Activated T-cell treated with anti-CD3 and anti-CD28 coated beads, Interleukin-2, amount 50 U/mL, for 72 hours (primary cell): Measurements from ENCODE around the gene CNTNAP2. TPM values are rescaled to one million over a fixed set of nuclear protein-coding genes. Genes with fewer than 3 reads are reported as not detected.
"Not testable (repeated sequence)": the region's sequence is repeated elsewhere in the genome, so short reads cannot be mapped to it uniquely, and the experiment has no call there.

Experiments used
- ATAC-seq, 2 donors: fragments of 150-1000 bp; cut with Tn5 transposase; replicated peaks in 1 of 2; 2 replicates each; pipeline ENCODE4 v1.10.0; 2021; ENCODE audit warnings: moderate library complexity in 2 of 2, mild to moderate bottlenecking in 1 of 2
- DNase-seq, 2 donors: peaks; one replicate each; pipeline ENCODE4 v3.0.0; 2021 to 2022; ENCODE audit warnings: mixed read lengths in 1 of 2
- H3K27ac Mint-ChIP-seq: one replicate; pipeline ENCODE4 v1.8.0; 2022; ENCODE audit warnings: mild to moderate bottlenecking, moderate library complexity, mixed read lengths
- H3K27me3 Mint-ChIP-seq: one replicate; pipeline ENCODE4 v1.8.0; 2022; ENCODE audit warnings: low read depth, mixed read lengths
- H3K36me3 Mint-ChIP-seq, 2 donors: one replicate each; pipeline ENCODE4 v1.8.0; 2022; ENCODE audit warnings: mixed read lengths in 2 of 2, mild to moderate bottlenecking in 1 of 2; ENCODE audit not compliant: insufficient read depth in 2 of 2
- H3K4me1 Mint-ChIP-seq: one replicate; pipeline ENCODE4 v1.8.0; 2022; ENCODE audit warnings: low read depth, mixed read lengths
- H3K4me3 Mint-ChIP-seq, 2 donors: one replicate each; pipeline ENCODE4 v1.8.0; 2022; ENCODE audit warnings: mild to moderate bottlenecking in 2 of 2, mixed read lengths in 2 of 2, moderate library complexity in 2 of 2
- H3K9me3 Mint-ChIP-seq, 2 donors: one replicate each; pipeline ENCODE4 v1.8.0; 2022; ENCODE audit warnings: mixed read lengths in 2 of 2
- total RNA-seq, 2 donors: library from RNA; stranded (reverse); gene quantifications; one replicate each; pipeline ENCODE4 v1.2.3, GENCODE V29; 2022

The CNTNAP2 gene
- total RNA-seq, 2 donors from 2014 or later: not detected

DNA sequence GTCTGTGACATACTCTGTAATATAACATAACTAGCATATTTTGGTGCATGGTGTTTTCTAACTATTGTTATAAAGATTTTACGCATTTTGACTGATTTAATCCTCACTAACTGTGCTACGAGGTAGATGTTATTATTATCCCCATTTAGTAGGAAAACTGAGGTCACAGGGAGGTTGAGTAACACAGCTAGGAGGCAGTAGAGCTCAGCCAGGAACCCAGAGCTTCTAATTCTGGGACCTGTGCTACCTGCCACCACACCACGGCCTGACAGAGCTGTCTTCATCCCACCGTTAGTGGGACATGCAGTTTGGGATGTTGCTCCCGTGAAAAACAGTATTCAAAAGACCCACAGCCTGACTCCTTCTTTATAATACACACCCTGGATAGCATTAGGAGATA, 962.5 kb downstream of the CNTNAP2 start:
- H3K4me3 Mint-ChIP-seq: no peak overlapping the region
- H3K27ac Mint-ChIP-seq: no peak overlapping the region
- no peaks in the 10 kb centered on the region for H3K27me3 Mint-ChIP-seq
- DNase-seq (no peak), ATAC-seq (no peak)
- no peaks in the 10 kb centered on the region for H3K36me3 Mint-ChIP-seq
- H3K4me1 Mint-ChIP-seq: no peaks in the 10 kb centered on the region
- no peaks in the 10 kb centered on the region for H3K9me3 Mint-ChIP-seq

DNA sequence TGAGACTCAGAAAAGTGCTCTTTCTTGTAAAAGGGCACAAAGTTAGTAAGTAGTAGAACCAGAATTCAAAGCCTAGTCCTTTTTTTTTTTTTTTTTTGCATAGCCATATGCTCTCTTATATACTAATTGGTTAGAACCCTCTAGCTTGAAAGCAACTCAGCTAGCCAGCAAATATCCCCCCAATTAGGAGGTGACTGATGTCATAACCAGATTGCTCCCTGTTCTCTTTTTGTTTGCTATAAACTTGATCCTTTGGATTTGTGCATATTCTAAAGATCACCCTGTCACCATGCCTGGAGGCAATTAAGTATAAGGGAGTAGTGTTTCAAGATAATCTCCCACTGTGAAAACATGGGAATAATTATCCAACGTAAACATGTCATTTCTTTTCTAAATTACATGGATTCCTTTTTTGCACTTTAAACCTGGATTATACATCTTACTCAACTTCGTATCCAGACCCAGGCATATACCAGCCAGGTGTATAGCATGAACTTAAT, 963.4 kb downstream of the CNTNAP2 start:
- Mint-ChIP-seq H3K9me3 (no peaks in the 10 kb centered on the region), H3K4me1 (no peaks in the 10 kb centered on the region), H3K4me3 (no peak overlapping the region), H3K36me3 (no peaks in the 10 kb centered on the region), H3K27me3 (no peaks in the 10 kb centered on the region), H3K27ac (no peak overlapping the region)
- ATAC-seq: no peak
- no peak for DNase-seq

DNA sequence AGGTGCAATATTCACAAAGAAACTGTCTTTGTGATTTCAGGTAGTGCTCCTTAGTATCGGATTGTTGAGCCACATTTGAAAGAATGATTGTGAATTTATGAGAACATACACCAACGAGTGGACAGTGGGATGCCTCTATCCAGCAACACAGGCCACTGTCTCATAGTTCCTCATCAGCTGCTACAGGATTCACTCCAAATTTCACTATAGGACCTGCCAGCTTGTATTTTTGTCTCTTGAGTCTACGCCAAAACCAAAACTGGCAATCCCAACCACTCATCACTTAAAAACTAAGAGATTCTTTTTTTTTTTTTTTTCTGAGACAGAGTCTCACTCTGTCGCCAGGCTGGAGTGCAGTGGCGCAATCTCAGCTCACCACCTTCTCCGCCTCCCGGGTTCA, 964.5 kb downstream of the CNTNAP2 start:
- Mint-ChIP-seq H3K4me1 (no peaks in the 10 kb centered on the region), H3K27me3 (no peaks in the 10 kb centered on the region), H3K36me3 (no peaks in the 10 kb centered on the region), H3K4me3 (no peak overlapping the region), H3K9me3 (peaks cover 0 to 2% of the 10 kb centered on the region in 2 donors), H3K27ac (no peak overlapping the region)
- no peak for DNase-seq
- ATAC-seq: no peak

DNA sequence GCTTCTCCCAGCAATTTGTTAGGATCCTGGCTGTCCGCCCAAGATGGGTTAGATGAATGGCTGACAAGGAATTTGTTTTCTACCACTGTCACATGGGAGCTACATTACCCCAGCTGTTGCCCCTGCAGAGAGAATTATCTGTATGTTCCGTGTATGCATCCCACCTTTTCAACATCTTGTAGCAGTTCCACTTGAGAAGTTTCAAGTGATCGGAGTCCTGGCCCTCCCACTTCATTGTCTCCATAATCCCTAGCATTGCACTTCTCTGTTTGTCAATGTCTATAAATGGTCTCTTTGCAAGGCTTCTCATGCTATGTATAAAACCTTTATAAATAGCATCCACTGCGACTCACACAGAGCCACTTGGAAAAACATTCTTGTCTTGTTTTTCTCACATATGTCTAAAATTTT, 972.5 kb downstream of the CNTNAP2 start:
- Mint-ChIP-seq H3K4me3 (no peak overlapping the region), H3K9me3 (peaks cover 2 to 3% of the 10 kb centered on the region in 2 donors), H3K36me3 (no peaks in the 10 kb centered on the region), H3K4me1 (no peaks in the 10 kb centered on the region), H3K27me3 (no peaks in the 10 kb centered on the region), H3K27ac (no peak overlapping the region)
- DNase-seq: no peak
- ATAC-seq: no peak

DNA sequence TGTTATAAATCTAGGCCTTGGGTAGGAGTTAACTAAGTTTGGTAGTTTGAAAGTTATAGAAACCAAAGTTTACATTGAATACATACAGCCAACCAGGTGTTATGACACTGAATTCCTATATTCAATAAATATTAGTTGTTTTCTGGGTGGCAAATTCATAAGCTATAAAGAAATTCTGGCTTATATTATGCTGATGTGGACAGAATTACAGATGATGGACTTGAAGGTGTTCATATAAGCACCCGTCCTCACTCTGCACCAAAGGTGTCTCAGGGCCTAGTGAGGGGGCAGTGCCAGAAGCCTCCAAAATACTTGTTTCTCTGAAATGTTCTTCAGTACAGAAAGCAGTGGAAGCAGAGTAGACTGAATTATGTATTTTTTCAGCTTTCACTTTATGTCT, 973.0 kb downstream of the CNTNAP2 start:
- DNase-seq (no peak), ATAC-seq (no peak)
- peaks cover 2 to 3% of the 10 kb centered on the region in 2 donors for H3K9me3 Mint-ChIP-seq
- no peak overlapping the region for H3K4me3 Mint-ChIP-seq
- H3K27ac Mint-ChIP-seq: no peak overlapping the region
- H3K36me3 Mint-ChIP-seq: no peaks in the 10 kb centered on the region
- H3K27me3 Mint-ChIP-seq: no peaks in the 10 kb centered on the region
- H3K4me1 Mint-ChIP-seq: no peaks in the 10 kb centered on the region

DNA sequence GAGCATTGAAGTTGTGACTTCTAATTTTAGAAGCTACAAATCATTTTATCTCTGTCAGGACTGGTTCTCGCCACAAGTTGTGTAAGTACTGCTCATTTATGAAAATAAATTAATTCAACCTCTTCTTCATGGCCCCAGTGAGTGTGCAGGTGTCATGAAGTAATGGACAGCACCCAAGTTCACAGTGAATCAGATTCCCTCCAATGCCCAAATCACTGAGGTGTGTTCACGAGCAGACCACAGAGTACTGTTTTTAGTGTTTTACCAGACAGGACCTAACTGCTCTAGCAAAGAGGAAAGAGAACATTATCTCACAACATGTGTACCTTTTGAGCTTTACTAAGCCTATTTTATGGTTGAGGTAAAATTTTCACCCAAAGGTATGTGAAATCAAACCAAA, 980.0 kb downstream of the CNTNAP2 start:
- Mint-ChIP-seq H3K36me3 (no peaks in the 10 kb centered on the region), H3K27me3 (no peaks in the 10 kb centered on the region), H3K4me1 (no peaks in the 10 kb centered on the region), H3K27ac (no peak overlapping the region), H3K9me3 (peaks cover 10 to 14% of the 10 kb centered on the region in 2 donors), H3K4me3 (no peak overlapping the region)
- no peak for DNase-seq
- no peak for ATAC-seq

DNA sequence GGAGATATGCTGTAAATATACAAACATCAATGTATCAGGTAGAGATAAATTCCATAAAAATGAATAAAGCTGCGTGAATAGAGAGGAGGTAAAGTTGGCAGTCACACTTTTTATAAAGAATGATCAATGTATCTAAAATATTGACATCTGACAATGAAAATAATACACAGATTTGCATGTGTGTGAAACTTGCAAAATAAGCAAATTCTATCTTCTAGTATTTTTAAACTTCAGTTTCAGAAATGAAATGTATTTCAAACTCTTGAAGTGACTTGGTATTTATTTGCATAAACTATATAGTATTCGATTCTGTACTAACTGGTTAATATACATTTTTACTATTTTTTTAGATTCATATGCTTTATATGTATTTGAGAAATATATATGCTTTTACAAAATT, 986.6 kb downstream of the CNTNAP2 start:
- no peak for ATAC-seq
- H3K36me3 Mint-ChIP-seq: no peaks in the 10 kb centered on the region
- no peak for DNase-seq

DNA sequence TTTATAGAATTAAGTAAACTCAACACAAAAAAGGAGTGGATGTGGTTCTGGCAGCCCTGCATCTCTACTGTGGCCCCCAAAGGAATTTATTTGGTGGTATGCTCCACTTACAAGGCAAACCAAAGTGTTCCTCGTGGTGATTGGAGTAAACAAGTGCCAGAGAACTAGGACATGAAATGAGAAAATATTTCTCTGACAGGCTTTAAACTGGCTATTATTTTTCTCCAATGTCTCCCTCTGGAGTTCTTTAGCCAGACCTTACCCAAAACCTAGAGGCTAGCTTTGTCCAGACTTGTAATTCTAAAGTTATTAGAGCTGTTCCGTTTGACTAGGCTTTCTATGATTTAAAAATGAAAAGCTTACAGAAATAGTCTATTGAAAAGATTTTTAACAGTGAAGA, 990.1 kb downstream of the CNTNAP2 start:
- peaks cover 0 to 1% of the 10 kb centered on the region in 2 donors for H3K36me3 Mint-ChIP-seq
- H3K4me1 Mint-ChIP-seq: no peaks in the 10 kb centered on the region
- DNase-seq (no peak), ATAC-seq (no peak)
- no peak overlapping the region for H3K4me3 Mint-ChIP-seq
- H3K9me3 Mint-ChIP-seq: peaks cover 12 to 13% of the 10 kb centered on the region in 2 donors
- no peak overlapping the region for H3K27ac Mint-ChIP-seq
- H3K27me3 Mint-ChIP-seq: no peaks in the 10 kb centered on the region

More for the DNA sequence above, 986.6 kb downstream of the CNTNAP2 start:
- no peak overlapping the region for H3K4me3 Mint-ChIP-seq
- H3K9me3 Mint-ChIP-seq: peaks cover 11% of the 10 kb centered on the region in 2 donors
- no peaks in the 10 kb centered on the region for H3K4me1 Mint-ChIP-seq
- no peak overlapping the region for H3K27ac Mint-ChIP-seq
- no peaks in the 10 kb centered on the region for H3K27me3 Mint-ChIP-seq

DNA sequence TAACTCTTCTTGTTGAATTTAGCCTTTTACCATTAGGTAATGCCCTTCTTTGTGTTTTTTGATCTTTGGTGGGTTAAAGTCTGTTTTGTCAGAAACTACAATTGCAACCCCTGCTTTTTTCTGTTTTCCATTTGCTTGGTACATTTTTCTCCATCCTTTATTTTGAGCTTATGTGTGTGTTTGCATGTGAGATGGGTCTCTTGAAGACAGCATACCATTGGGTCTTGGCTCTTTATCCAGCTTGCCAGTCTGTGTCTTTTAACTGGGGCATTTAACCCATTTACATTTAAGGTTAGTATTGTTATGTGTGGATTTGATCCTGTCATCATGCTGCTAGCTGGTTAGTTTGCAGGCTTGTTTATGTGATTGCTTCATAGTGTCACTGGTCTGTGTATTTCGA, 997.9 kb downstream of the CNTNAP2 start:
- H3K27me3 Mint-ChIP-seq, DNase-seq, H3K27ac Mint-ChIP-seq, ATAC-seq, H3K4me1 Mint-ChIP-seq, H3K4me3 Mint-ChIP-seq: not testable (repeated sequence)
- Mint-ChIP-seq H3K9me3 (peaks cover 15 to 21% of the 10 kb centered on the region in 2 donors), H3K36me3 (peaks cover 11 to 12% of the 10 kb centered on the region in 2 donors)

DNA sequence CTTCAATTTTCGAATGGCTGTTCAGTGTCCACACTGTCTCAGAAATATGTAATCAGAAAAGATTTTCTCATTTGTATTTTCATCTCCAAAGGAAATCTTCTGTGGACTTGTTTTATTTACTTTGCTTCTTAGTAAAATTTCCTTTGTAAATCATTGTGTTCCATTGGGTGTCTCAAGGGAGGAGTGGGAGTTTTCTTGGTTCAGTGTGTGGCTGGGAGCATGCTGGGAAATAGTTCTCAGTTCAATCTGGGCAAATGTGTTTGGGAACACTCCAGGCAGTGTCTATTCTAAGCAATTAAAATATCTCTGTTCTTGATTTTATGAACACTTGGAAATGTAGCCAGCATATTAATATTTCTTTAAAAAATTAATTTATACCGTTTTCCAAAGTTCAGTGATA, 1019.8 kb downstream of the CNTNAP2 start:
- Mint-ChIP-seq H3K36me3 (no peaks in the 10 kb centered on the region), H3K27me3 (no peaks in the 10 kb centered on the region), H3K27ac (no peak overlapping the region), H3K4me1 (no peaks in the 10 kb centered on the region), H3K4me3 (no peak overlapping the region), H3K9me3 (peaks cover 3 to 6% of the 10 kb centered on the region in 2 donors)
- DNase-seq (no peak), ATAC-seq (no peak)

DNA sequence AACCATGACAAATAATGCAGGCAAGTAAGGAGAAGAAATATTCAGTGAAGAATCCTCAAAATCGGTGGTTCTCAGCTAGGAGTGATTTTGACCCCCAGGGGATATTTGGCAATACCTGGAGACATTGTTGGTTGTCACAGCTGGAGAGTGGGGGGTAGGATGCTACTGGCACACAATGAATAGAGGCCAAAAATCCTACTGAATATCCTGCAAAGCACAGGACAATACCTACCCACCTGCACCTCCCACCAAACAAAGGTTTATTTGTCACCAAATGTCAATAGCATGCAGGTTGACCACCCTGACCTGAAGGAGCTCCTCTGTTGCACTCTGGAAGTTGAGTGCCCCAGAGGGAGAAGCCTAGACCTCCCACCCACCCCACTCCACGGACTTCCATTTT, 1028.6 kb downstream of the CNTNAP2 start:
- H3K9me3 Mint-ChIP-seq: peaks cover 12 to 14% of the 10 kb centered on the region in 2 donors
- H3K4me1 Mint-ChIP-seq: no peaks in the 10 kb centered on the region
- ATAC-seq (no peak), DNase-seq (no peak)
- peaks cover 0 to 1% of the 10 kb centered on the region in 2 donors for H3K36me3 Mint-ChIP-seq
- no peak overlapping the region for H3K27ac Mint-ChIP-seq
- H3K4me3 Mint-ChIP-seq: no peak overlapping the region
- no peaks in the 10 kb centered on the region for H3K27me3 Mint-ChIP-seq

DNA sequence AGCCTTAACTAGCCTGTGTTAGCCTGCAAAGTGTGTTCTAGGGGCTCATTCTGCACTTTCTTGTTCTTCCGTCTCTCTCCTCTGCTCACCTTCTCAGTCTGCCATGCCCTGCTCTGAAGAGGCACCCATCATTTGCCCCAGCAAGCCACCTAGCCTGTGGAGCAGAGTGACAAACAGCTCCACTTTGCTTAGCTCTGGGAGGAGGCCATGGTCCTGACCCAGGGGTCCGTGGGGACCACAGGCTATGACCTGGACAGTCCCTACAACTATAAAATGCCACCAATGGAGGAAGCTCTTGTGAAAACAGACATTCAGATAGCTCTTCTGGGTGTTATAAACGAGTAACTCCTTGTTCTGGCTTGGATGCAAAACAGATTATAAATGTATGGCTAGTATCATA, 1029.6 kb downstream of the CNTNAP2 start:
- no peak for ATAC-seq
- H3K4me3 Mint-ChIP-seq: no peak overlapping the region
- no peaks in the 10 kb centered on the region for H3K27me3 Mint-ChIP-seq
- H3K9me3 Mint-ChIP-seq: peaks cover 9 to 12% of the 10 kb centered on the region in 2 donors
- H3K36me3 Mint-ChIP-seq: peaks cover 0 to 1% of the 10 kb centered on the region in 2 donors
- DNase-seq: no peak
- H3K27ac Mint-ChIP-seq: no peak overlapping the region
- H3K4me1 Mint-ChIP-seq: no peaks in the 10 kb centered on the region

DNA sequence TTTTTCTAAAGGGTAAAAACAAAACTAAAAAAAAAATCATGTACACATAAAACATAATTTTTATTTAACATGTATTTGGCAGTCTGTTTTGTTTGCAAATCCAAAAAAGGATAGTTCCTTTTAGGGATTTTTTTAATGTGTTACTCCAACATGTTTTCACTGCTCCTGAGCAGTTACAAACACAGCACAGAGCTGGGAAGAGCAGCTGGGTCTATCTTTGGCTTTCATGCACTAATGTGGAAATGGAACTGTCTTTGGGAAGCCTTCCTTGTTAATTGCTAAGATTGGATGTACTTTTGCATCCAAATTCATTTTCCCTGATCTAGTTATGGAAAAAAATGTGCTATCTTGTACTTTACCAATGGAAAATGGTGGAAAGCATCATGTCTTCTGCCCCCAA, 1035.1 kb downstream of the CNTNAP2 start:
- no peak overlapping the region for H3K27ac Mint-ChIP-seq
- DNase-seq (no peak), ATAC-seq (no peak)
- no peaks in the 10 kb centered on the region for H3K4me1 Mint-ChIP-seq
- H3K4me3 Mint-ChIP-seq: no peak overlapping the region
- H3K9me3 Mint-ChIP-seq: peaks cover 10 to 11% of the 10 kb centered on the region in 2 donors
- H3K27me3 Mint-ChIP-seq: no peaks in the 10 kb centered on the region
- H3K36me3 Mint-ChIP-seq: peaks cover 0 to 1% of the 10 kb centered on the region in 2 donors

DNA sequence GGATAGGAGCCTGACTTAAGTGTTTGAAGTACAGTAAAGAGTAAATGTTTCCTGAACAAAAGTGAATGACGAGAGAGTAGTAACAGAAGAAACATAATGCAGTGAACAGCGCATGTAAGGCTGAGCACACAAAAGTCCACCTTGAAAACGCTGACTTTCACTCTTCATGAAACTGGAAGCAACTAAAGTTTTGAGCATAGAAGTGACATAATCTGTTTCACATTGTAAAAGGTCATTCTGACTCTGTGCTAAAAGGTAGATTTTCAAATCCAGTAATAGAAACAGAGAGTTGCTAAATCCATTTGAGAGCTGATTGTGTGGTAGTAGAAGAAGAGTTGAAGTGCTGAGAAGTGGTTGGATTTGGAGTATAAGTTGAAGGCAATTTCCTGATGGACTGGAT, 1037.0 kb downstream of the CNTNAP2 start:
- DNase-seq (no peak), ATAC-seq (no peak)
- H3K27me3 Mint-ChIP-seq: no peaks in the 10 kb centered on the region
- H3K4me3 Mint-ChIP-seq: no peak overlapping the region
- peaks cover 0 to 1% of the 10 kb centered on the region in 2 donors for H3K36me3 Mint-ChIP-seq
- no peak overlapping the region for H3K27ac Mint-ChIP-seq
- peaks cover 8 to 12% of the 10 kb centered on the region in 2 donors for H3K9me3 Mint-ChIP-seq
- no peaks in the 10 kb centered on the region for H3K4me1 Mint-ChIP-seq
